HG02938 (cell line): ENCODE measurements around the gene DIAPH1.

Experiments used
- ATAC-seq: cut with Tn5 transposase; IDR thresholded peaks from one replicate; pipeline ENCODE4 v1.9.1; 2021; ENCODE audit warnings: mild to moderate bottlenecking, moderate library complexity; ENCODE audit not compliant: unreplicated experiment

Gene DIAPH1

GRCh38 chr5:141618804-141619554 lies at the start of gene DIAPH1:
Gene DIAPH1, minus strand, starts transcription at chr5:141619000. Its CDS starts 86 bp downstream, at chr5:141618914.
- peak; percentile 80 for ATAC-seq

GRCh38 chr5:141665995-141666940 lies 47.5 kb upstream of the DIAPH1 start:
- no peak for ATAC-seq

- ATAC-seq, result peak; percentile 94
Measured at GRCh38 chr5:141664733-141665461, 46.1 kb upstream of the DIAPH1 start.

- no peak for ATAC-seq
Measured at GRCh38 chr5:141663506-141663905, 44.7 kb upstream of the DIAPH1 start.

- ATAC-seq, result no peak
Measured at GRCh38 chr5:141662028-141662427, 43.2 kb upstream of the DIAPH1 start.

GRCh38 chr5:141657937-141658545 lies 39.2 kb upstream of the DIAPH1 start:
- ATAC-seq, result no peak

- ATAC-seq, result no peak
Measured at GRCh38 chr5:141657404-141657803, 38.6 kb upstream of the DIAPH1 start.

- no peak for ATAC-seq
Measured at GRCh38 chr5:141656396-141656795, 37.6 kb upstream of the DIAPH1 start.

- no peak for ATAC-seq
Measured at GRCh38 chr5:141655020-141655419, 36.2 kb upstream of the DIAPH1 start.

- no peak for ATAC-seq
Measured at GRCh38 chr5:141654298-141654697, 35.5 kb upstream of the DIAPH1 start.

- no peak for ATAC-seq
Measured at GRCh38 chr5:141651728-141652105, 32.9 kb upstream of the DIAPH1 start.

GRCh38 chr5:141650851-141651727 lies 32.3 kb upstream of the DIAPH1 start, which contains the start of gene FCHSD1:
Gene FCHSD1, minus strand, starts transcription at chr5:141651418. Its CDS starts 50 bp downstream, at chr5:141651368.
- ATAC-seq, result peak; percentile 85

GRCh38 chr5:141649972-141650371 lies 31.2 kb upstream of the DIAPH1 start:
- ATAC-seq, result no peak

- ATAC-seq, result no peak
Measured at GRCh38 chr5:141649056-141649688, 30.4 kb upstream of the DIAPH1 start.

- ATAC-seq, result no peak
Measured at GRCh38 chr5:141647851-141648250, 29.1 kb upstream of the DIAPH1 start.

- no peak for ATAC-seq
Measured at GRCh38 chr5:141647242-141647641, 28.4 kb upstream of the DIAPH1 start.

GRCh38 chr5:141646026-141646425 lies 27.2 kb upstream of the DIAPH1 start:
- ATAC-seq, result no peak

GRCh38 chr5:141641634-141642267 lies 23.0 kb upstream of the DIAPH1 start:
- peak; percentile 48 for ATAC-seq

- ATAC-seq, result no peak
Measured at GRCh38 chr5:141640698-141641097, 21.9 kb upstream of the DIAPH1 start.
